Measurements from ENCODE around the gene CIAO2A.

DNA sequence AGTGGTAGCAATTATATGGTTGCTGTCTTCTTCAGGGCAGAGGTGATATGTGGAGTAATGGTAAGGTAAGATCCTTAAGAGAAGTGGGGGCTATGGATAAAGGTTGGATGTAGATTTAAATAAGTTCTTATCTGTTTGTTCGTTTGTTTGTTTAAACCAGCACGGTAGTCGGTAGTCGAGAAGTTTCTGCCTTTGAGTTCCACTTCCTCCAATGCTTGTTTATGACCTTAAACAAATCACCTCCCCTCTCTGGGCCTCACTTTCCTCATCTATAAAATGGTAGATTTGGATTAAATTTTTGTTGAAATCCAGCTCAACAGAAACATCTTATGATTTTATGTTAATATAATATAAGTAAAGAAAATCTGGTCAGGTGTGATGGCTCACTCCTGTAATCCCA, 59.1 kb downstream of the CIAO2A start:
- TF ChIP-seq, protein P1, sequence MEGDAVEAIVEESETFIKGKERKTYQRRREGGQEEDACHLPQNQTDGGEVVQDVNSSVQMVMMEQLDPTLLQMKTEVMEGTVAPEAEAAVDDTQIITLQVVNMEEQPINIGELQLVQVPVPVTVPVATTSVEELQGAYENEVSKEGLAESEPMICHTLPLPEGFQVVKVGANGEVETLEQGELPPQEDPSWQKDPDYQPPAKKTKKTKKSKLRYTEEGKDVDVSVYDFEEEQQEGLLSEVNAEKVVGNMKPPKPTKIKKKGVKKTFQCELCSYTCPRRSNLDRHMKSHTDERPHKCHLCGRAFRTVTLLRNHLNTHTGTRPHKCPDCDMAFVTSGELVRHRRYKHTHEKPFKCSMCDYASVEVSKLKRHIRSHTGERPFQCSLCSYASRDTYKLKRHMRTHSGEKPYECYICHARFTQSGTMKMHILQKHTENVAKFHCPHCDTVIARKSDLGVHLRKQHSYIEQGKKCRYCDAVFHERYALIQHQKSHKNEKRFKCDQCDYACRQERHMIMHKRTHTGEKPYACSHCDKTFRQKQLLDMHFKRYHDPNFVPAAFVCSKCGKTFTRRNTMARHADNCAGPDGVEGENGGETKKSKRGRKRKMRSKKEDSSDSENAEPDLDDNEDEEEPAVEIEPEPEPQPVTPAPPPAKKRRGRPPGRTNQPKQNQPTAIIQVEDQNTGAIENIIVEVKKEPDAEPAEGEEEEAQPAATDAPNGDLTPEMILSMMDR (IDR thresholded peaks at IDR 0.05; ENCODE audit: low read length) = no peak
- TF ChIP-seq EZH2phosphoT487 (IDR thresholded peaks at IDR 0.05; ENCODE audit: low read length) = no peak
- no peak for TF ChIP-seq EZH2 (optimal IDR thresholded peaks at IDR 0.05; ENCODE audit: low read depth, low read length)

Data from MM.1S (cell line).